Activated naive CD4-positive, alpha-beta T cell treated with anti-CD3 and anti-CD28 coated beads for 36 hours (primary cell): ENCODE measurements around the gene EAPP. TPM values are rescaled to one million over a fixed set of nuclear protein-coding genes. Genes with fewer than 3 reads are reported as not detected.
"Not testable (repeated sequence)": the region's sequence is repeated elsewhere in the genome, so short reads cannot be mapped to it uniquely, and the experiment has no call there.

Experiments
- CTCF ChIA-PET: fragments of 350-600 bp; sonication (Branson Sonifier 250); formaldehyde crosslinking; loops from one replicate; lab custom pipeline; 2021; ENCODE audit warnings: antibody characterized with exemption; lab: Charles Lee
- DNase-seq: peaks from one replicate; pipeline ENCODE4 v3.0.0-alpha.2; 2020
- H3K27ac Mint-ChIP-seq: one replicate; pipeline ENCODE4 v1.8.0; 2021; ENCODE audit warnings: mild to moderate bottlenecking, mixed read lengths
- H3K27me3 Mint-ChIP-seq: one replicate; pipeline ENCODE4 v1.8.0; 2021; ENCODE audit warnings: low read depth, mixed read lengths
- H3K36me3 Mint-ChIP-seq: one replicate; pipeline ENCODE4 v1.8.0; 2021; ENCODE audit warnings: low read depth, mixed read lengths
- H3K4me1 Mint-ChIP-seq: one replicate; pipeline ENCODE4 v1.8.0; 2021; ENCODE audit warnings: low read depth, mixed read lengths
- H3K4me3 Mint-ChIP-seq: one replicate; pipeline ENCODE4 v1.8.0; 2021; ENCODE audit warnings: mild to moderate bottlenecking, moderate library complexity, mixed read lengths
- H3K9me3 Mint-ChIP-seq: one replicate; pipeline ENCODE4 v1.8.0; 2021; ENCODE audit warnings: mixed read lengths
- intact Hi-C: fragments of 100-400 bp; cut with micrococcal nuclease; formaldehyde crosslinking; loops from one replicate; pipeline ENCODE4 v1.15.1; 2023
- total RNA-seq, 2 experiments: library from RNA; stranded (reverse); gene quantifications; one replicate each; pipeline ENCODE4 v1.2.3, GENCODE V29; 2021

EAPP gene
- total RNA-seq, 2 experiments from 2014 or later: 34.0 to 35.4 TPM

DNA sequence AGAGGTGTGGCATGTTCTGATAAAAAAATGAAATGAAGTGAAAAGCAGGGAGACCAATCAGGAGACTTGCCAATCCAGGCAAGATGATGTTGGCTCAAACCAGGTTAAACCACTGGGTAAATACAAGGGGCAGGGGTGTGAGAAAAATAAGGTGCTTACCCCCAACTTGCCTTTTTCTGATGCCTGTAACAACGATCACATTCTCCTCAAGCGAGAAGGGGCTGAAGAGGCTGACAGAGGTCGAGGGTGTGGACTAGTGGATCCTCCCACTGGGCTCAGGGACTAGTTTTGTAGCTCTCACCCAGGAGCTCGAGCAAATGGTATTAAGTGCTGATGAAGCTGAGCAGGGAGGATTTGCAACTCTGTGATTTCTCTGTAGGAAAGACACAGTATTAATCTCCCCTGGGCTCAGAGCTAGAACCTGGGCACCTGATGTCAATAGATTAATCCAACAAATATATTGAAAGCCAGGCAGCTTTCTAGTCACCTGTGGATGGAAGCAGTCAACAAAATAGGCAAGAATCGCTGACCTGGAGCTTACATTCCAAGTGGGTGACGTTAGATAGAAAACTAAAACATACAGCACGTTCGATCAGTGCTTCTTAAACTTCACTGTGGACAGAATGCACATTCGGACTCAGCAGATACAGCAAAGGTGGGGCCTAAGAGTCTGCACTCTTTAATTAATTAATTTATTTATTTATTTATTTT, 15.2 kb upstream of the EAPP start:
- peaks cover 15% of the 10 kb centered on the region for H3K4me1 Mint-ChIP-seq
- no peak for DNase-seq
- no peaks in the 10 kb centered on the region for H3K27me3 Mint-ChIP-seq
- peak overlapping the region; percentile 42 for H3K4me3 Mint-ChIP-seq
- H3K9me3 Mint-ChIP-seq: peaks cover 14% of the 10 kb centered on the region
- no peaks in the 10 kb centered on the region for H3K36me3 Mint-ChIP-seq
- CTCF ChIA-PET: interaction anchor here (0.5 to 0.9 kb wide), 3 partner anchors 162 to 413 kb away, joined by 3 to 4 read pairs (median 3); no protein-coding TSS in a partner anchor
- peak overlapping the region; percentile 35 for H3K27ac Mint-ChIP-seq
- intact Hi-C loops: no loop called here

DNA sequence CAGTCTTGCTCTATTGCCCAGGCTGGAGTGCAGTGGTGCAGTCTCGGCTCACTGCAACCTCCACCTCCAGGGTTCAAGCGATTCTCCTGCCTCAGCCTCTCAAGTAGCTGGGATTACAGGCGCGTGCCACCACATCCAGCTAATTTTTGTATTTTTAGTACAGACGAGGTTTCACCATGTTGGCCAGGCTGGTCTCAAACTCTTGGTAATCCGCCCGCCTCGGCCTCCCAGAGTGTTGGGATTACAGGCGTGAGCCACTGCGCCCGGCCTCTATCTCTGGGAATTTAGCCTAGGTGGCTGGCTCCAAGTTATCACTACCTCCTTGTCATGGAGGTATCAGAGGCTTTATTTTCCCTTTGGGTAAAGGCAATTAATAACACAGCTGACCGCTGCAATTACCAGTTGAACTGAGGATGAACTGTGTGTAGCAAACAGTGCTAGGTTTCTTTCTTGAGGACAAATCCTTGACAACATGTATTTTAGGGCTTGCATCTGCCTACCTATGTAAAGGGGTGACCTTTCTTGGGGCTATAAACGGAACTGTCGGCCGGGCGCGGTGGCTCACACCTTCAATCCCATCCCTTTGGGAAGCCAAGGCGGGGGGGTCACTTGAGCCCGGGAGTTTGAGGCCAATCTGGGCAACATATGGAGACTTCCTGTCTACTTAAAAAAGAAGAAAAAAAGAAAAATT, 9.9 kb upstream of the EAPP start:
- CTCF ChIA-PET: interaction anchor here (0.6 to 1.1 kb wide), 2 partner anchors 20 to 112 kb away, joined by 3 read pairs; no protein-coding TSS in a partner anchor
- not testable (repeated sequence) for DNase-seq

DNA sequence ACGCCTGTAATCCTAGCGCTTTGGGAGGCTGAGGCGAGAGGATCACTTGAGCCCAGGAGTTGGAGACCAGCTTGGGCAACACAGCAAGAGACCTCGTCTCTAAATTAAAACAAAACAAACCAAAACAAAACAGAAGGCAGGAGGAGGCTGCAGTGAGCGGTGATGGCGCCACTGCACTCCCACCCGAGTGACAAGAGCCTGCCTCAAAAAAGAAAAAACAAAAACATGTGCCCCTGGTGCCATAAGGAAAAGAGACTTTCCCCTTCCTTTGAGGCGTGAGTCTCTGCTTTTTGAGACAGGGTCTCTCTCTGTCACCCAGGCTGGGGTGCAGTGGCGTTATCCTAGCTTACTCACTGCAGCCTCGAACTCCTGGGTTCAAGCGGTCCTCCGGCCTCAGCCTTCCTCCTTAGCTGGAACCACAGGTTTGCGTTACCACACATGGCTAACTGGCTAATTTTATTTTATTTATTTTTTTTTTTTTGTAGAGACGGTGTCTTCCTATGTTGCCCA, 9.0 kb upstream of the EAPP start:
- no peaks in the 10 kb centered on the region for H3K36me3 Mint-ChIP-seq
- DNase-seq: no peak
- H3K9me3 Mint-ChIP-seq: peaks cover 12% of the 10 kb centered on the region
- H3K4me1 Mint-ChIP-seq: peaks cover 6% of the 10 kb centered on the region
- CTCF ChIA-PET: no interaction called here
- H3K27me3 Mint-ChIP-seq: no peaks in the 10 kb centered on the region
- H3K27ac Mint-ChIP-seq: no peak overlapping the region
- intact Hi-C loops: no loop called here
- no peak overlapping the region for H3K4me3 Mint-ChIP-seq

More for the DNA sequence above, 9.9 kb upstream of the EAPP start:
- H3K27me3 Mint-ChIP-seq, H3K36me3 Mint-ChIP-seq, intact Hi-C loops, H3K4me3 Mint-ChIP-seq: not testable (repeated sequence)
- Mint-ChIP-seq H3K4me1 (peaks cover 11% of the 10 kb centered on the region), H3K9me3 (peaks cover 15% of the 10 kb centered on the region), H3K27ac (peak overlapping the region; percentile 9)

DNA sequence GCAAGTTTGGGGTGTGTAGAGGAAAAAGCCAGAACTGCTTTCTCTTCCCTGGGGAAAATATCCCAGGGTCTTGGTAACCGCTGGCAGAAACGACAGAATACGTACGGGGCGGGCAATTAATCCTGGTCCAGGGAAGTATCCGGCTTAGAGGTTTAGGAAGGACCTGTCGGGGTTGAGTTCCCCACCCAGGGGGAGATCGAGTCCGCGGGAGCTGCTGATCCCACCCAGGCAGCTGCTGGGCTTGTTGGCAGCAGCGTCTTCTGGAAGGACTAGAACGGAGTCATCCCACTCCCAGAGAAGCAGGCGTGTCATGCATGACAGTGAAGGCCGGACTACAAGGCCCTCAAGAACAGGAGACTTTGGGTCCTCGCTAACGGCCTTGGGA, 7.6 kb upstream of the EAPP start:
- H3K4me3 Mint-ChIP-seq, H3K4me1 Mint-ChIP-seq, DNase-seq, intact Hi-C loops, H3K27ac Mint-ChIP-seq, H3K27me3 Mint-ChIP-seq, H3K36me3 Mint-ChIP-seq, CTCF ChIA-PET: not testable (repeated sequence)
- H3K9me3 Mint-ChIP-seq: peaks cover 12% of the 10 kb centered on the region

DNA sequence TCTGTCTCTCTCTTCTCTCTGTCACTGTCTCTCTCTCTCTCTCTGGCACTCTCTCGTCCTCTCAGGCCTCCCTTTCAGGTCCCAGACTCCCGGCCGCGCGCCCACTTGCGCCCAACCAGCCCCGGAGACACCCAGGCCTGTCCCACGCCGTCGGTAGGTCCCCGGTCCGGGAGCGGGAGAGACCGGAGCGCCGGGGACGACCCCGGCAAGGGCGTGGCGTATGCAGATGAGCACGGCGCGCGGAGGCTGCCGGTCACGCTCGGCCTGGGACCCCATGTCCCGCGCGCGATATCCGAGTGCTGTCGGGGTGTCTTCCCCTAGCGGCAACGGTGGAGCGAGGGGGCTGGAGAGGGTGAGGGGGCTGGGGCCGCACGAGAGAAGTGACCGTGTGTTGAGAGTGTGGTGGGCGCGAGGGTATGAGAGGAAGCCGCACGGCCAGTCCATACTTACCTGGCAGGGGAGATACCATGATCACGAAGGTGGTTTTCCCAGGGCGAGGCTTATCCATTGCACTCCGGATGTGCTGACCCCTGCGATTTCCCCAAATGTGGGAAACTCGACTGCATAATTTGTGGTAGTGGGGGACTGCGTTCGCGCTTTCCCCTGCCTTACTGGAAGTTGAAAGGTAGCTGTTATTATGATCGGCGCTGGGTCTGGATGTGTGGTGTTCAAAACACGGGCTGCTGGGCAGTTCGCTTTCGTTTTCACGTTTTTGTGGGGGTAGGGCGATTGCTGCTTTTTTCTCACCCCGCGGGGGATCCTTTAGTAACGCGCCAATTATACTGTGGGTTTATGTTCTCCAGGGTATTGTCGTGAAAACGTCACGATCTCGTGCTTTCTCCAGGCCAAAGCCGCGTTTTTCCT, 7.0 kb upstream of the EAPP start:
- DNase-seq, H3K9me3 Mint-ChIP-seq, intact Hi-C loops, CTCF ChIA-PET, H3K27ac Mint-ChIP-seq, H3K36me3 Mint-ChIP-seq, H3K27me3 Mint-ChIP-seq, H3K4me1 Mint-ChIP-seq, H3K4me3 Mint-ChIP-seq: not testable (repeated sequence)

DNA sequence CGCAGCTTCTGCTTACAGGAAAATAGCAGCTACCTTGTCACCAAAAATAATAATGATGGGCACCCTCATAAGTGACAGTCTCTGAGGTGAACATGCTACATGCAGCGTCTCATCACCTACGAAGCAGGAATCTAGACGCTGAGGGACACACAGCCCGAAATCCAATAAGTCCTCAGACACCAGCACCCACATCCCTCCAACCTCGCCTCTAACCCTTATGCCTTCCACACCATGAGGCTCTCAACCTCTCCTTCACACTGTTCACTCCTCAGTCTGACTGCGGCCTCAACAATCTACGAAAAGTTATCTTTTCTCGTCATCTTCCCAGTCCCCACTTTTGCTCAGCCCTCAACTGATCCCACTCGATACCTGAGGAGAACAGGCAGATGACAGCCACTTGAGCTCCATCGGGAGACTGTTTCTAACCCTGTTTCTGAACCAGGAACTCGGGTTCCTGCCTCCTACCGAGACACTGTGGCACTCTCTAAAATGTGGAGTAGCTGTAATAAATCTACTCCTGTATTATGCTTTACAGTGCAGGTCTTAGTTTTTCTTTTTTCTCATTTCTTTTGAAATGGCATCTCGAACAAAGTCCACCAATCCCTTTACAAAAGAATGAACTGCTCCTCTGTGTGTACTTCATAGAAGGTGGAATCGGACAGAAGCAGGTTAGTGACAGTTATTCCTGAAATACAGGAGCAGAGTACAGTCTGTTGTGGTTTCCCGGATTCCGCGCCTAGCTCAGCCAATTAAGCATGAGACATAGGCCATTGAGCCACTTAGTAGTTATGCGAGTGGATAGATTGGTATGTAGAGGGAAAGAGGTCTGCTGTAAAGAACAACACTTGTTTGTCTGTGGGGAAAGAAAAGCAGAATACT, 919 bp upstream of the EAPP start:
- DNase-seq, CTCF ChIA-PET, H3K9me3 Mint-ChIP-seq, intact Hi-C loops, H3K36me3 Mint-ChIP-seq, H3K27me3 Mint-ChIP-seq: not testable (repeated sequence)
- Mint-ChIP-seq H3K4me1 (peaks cover 32% of the 10 kb centered on the region), H3K4me3 (peak overlapping the region; percentile 95), H3K27ac (peak overlapping the region; percentile 98)

DNA sequence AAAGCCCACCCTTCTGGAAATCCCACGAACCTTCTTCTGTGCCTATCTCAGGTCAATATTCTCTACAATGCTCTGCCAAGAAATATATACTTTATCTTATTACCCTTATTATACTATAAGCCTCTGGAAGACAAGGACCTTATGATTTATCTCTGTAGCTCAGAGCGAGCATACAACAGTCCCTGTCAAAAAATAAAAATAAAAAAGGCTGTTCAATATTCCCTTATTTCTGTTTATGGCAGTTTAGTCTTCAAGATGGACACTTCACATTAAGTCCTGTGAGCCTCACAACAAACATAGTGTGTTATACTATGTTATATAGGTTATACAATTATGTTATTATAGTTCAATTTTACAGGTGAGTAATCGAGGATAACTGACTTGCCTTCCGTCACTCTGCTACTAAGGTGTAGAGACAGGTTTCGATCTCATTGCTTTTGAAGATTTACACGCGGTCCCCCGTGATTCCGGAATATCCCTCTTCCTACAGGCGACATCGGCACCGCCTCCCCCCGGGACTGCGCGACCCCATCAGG, 562 bp downstream of the EAPP start:
- intact Hi-C loops: loop anchor here (5.0 to 10.0 kb wide), 10 partner anchors 77 to 1783 kb away; partner anchors contain the start of genes BRMS1L, FAM177A1, MBIP and PPP2R3C
- H3K27me3 Mint-ChIP-seq: no peaks in the 10 kb centered on the region
- no peaks in the 10 kb centered on the region for H3K9me3 Mint-ChIP-seq
- CTCF ChIA-PET: interaction anchor here (0.9 to 1.9 kb wide), 2 partner anchors 27 to 207 kb away, joined by 3 to 6 read pairs; no protein-coding TSS in a partner anchor
- H3K4me3 Mint-ChIP-seq: peak overlapping the region; percentile 95
- DNase-seq: peak; percentile 50
- H3K4me1 Mint-ChIP-seq: peaks cover 38% of the 10 kb centered on the region
- peak overlapping the region; percentile 98 for H3K27ac Mint-ChIP-seq
- peaks cover 6% of the 10 kb centered on the region for H3K36me3 Mint-ChIP-seq

DNA sequence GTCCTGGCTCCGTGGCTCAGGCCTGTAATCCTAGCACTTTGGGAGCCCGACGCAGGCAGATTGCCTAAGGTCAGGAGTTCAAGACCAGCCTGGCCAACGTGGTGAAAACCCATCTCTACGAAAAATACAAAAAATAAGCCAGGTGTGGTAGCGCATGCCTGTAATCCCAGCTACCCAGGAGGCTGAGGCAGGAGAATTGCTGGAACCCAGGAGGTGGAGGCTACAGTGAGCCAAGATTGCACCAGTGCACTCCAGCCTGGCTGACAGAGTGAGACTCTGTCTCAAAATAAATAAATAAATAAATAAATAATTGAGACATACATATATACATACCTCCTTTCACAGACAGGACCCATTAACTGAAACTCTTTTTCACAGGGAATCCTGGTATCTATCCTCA, 1.4 kb downstream of the EAPP start:
- not testable (repeated sequence) for DNase-seq, H3K9me3 Mint-ChIP-seq, H3K27me3 Mint-ChIP-seq
- H3K4me1 Mint-ChIP-seq: peaks cover 43% of the 10 kb centered on the region
- H3K27ac Mint-ChIP-seq: peak overlapping the region; percentile 98
- H3K4me3 Mint-ChIP-seq: peak overlapping the region; percentile 95
- intact Hi-C loops: loop anchor here (5.0 to 10.0 kb wide), 10 partner anchors 76 to 1784 kb away; partner anchors contain the start of genes BRMS1L, FAM177A1, MBIP and PPP2R3C
- H3K36me3 Mint-ChIP-seq: peaks cover 11% of the 10 kb centered on the region
- CTCF ChIA-PET: interaction anchor here (0.9 to 1.9 kb wide), 2 partner anchors 27 to 206 kb away, joined by 3 to 6 read pairs; no protein-coding TSS in a partner anchor

DNA sequence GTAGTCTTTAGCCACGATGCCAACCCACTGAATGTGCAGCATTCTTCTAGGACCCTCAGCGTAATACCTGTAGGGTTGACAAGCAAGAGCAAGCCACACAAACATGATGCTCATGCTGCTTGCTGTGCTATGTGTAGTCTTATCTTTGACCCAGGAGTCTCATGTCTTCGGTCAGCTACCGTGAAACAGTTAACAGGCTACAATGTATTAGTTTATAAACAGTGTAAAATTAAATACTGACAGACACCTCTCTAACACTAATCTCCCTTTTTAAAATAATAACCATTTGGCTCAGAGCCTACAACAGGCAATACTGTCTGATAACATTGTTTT, 1.9 kb downstream of the EAPP start:
- Mint-ChIP-seq H3K27me3 (no peaks in the 10 kb centered on the region), H3K36me3 (peaks cover 11% of the 10 kb centered on the region), H3K9me3 (no peaks in the 10 kb centered on the region), H3K4me3 (no peak overlapping the region), H3K4me1 (peaks cover 43% of the 10 kb centered on the region), H3K27ac (peak overlapping the region; percentile 53)
- CTCF ChIA-PET: interaction anchor here (0.5 to 1.9 kb wide), 2 partner anchors 16 to 206 kb away, joined by 3 to 6 read pairs; no protein-coding TSS in a partner anchor
- intact Hi-C loops: loop anchor here (5.0 to 10.0 kb wide), 10 partner anchors 75 to 1785 kb away; partner anchors contain the start of genes BRMS1L, FAM177A1, MBIP and PPP2R3C
- DNase-seq: no peak

DNA sequence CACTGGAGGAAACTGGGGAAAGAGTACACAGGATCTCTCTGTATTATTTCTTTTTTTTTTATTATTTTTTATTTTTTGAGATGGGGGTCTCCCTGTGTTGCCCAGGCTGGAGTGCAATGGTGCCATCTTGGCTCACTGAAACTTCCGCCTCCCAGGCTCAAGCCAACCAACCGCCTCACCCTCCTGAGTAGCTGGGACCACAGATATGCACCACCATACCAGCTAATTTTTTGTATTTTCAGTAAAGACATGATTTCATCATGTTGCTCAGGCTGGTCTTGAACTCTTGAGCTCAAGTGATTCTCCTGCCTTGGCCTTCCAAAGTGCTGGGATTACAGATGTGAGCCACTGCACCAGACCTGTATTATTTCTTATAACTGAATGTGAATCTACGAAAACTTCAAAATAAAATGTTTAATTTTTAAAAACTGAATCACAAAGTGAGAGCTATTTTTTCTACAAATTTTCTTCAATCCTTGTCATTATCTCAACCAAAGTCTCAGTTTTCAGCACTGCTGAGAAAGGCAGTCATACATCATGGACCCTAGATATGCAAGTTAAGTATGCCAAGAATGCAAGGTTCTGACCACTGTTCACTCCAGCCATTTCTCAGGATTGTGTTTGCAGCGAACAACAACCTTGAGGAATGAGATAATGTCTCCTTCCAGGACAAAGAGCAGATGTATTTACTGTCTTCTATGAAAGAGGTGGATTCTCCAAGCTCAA, 2.4 kb downstream of the EAPP start:
- intact Hi-C loops: loop anchor here (5.0 to 10.0 kb wide), 10 partner anchors 75 to 1785 kb away; partner anchors contain the start of genes BRMS1L, FAM177A1, MBIP and PPP2R3C
- no peak overlapping the region for H3K27ac Mint-ChIP-seq
- DNase-seq: no peak
- peaks cover 13% of the 10 kb centered on the region for H3K36me3 Mint-ChIP-seq
- H3K27me3 Mint-ChIP-seq: no peaks in the 10 kb centered on the region
- H3K4me1 Mint-ChIP-seq: peaks cover 43% of the 10 kb centered on the region
- H3K4me3 Mint-ChIP-seq: no peak overlapping the region
- H3K9me3 Mint-ChIP-seq: no peaks in the 10 kb centered on the region
- CTCF ChIA-PET: interaction anchor here (0.5 to 1.9 kb wide), 2 partner anchors 16 to 205 kb away, joined by 3 to 6 read pairs; no protein-coding TSS in a partner anchor
